GM12878 (cell line): ENCODE data around the gene TYRO3.

Experiments used
- BACH1 ChIP-seq: fragments of 450-650 bp; IDR thresholded peaks from 2 replicates; pipeline ENCODE4 v1.6.1; 2017; ENCODE audit warnings: mild to moderate bottlenecking, borderline replicate concordance
- BHLHE40 ChIP-seq, 2 experiments: fragments of 450-650 bp in 1 of 2; IDR thresholded peaks; 2 replicates each; pipeline ENCODE4 v1.6.1; 2011 to 2017; ENCODE audit warnings: low read depth in 2 of 2, borderline replicate concordance in 1 of 2, improper control_type of control experiment in 1 of 2, low read length in 1 of 2, mild to moderate bottlenecking in 1 of 2
- CTCF ChIP-seq, 3 experiments: IDR thresholded peaks in 2 of 3; conservative IDR thresholded peaks in 1 of 3; 2 replicates each; pipeline ENCODE4 v1.5.1; 2011; ENCODE audit warnings: low read depth in 3 of 3, low read length in 3 of 3, mild to moderate bottlenecking in 3 of 3, control low read depth in 2 of 3, moderate library complexity in 2 of 3, inconsistent platforms in 1 of 3, mixed read lengths in 1 of 3; ENCODE audit not compliant: control insufficient read depth in 2 of 3, insufficient read depth in 1 of 3; ENCODE audit errors: extremely low read depth in 1 of 3
- EZH2 ChIP-seq: IDR thresholded peaks from 2 replicates; pipeline ENCODE4 v1.6.1; 2012; ENCODE audit warnings: low read depth, mild to moderate bottlenecking, control low read depth, inconsistent platforms, low read length, borderline replicate concordance; ENCODE audit not compliant: control insufficient read depth
- FOXK2 ChIP-seq: fragments of 450-650 bp; IDR thresholded peaks from 2 replicates; pipeline ENCODE4 v1.6.1; 2017; ENCODE audit warnings: mild to moderate bottlenecking, moderate library complexity
- POLR2A ChIP-seq: IDR thresholded peaks from 2 replicates; pipeline ENCODE4 v1.6.1; 2011; ENCODE audit warnings: low read depth, mild to moderate bottlenecking, low read length
- REST ChIP-seq: IDR thresholded peaks from 2 replicates; pipeline ENCODE4 v1.6.1; 2012; ENCODE audit warnings: mild to moderate bottlenecking, low read depth, low read length
- SP1 ChIP-seq: IDR thresholded peaks from one replicate; pipeline ENCODE4 v1.6.1; 2011; ENCODE audit warnings: low read depth, low read length
- TAF1 ChIP-seq: IDR thresholded peaks from 2 replicates; pipeline ENCODE4 v1.6.1; 2011; ENCODE audit warnings: mild to moderate bottlenecking, low read depth, low read length, borderline replicate concordance
- USF1 ChIP-seq: IDR thresholded peaks from 2 replicates; pipeline ENCODE4 v1.6.1; 2011; ENCODE audit warnings: borderline replicate concordance, low read depth, mild to moderate bottlenecking, moderate library complexity, mixed read lengths, low read length; ENCODE audit not compliant: insufficient read depth; ENCODE audit errors: extremely low read length
- YY1 ChIP-seq: IDR thresholded peaks from 2 replicates; pipeline ENCODE4 v1.6.1; 2011; ENCODE audit warnings: low read depth, mild to moderate bottlenecking, low read length
- ZNF384 ChIP-seq: IDR thresholded peaks from 2 replicates; pipeline ENCODE4 v1.6.1; 2012; ENCODE audit warnings: low read depth, mild to moderate bottlenecking, low read length, improper control_type of control experiment, borderline replicate concordance
- ZZZ3 ChIP-seq: IDR thresholded peaks from 2 replicates; pipeline ENCODE4 v1.6.1; 2011; ENCODE audit warnings: low read depth; ENCODE audit not compliant: control insufficient read depth, insufficient read length

GRCh38 chr15:41510728-41511127 lies 48.3 kb upstream of the TYRO3 start:
- TF ChIP-seq REST: no peak
- no peak for TF ChIP-seq SP1
- TF ChIP-seq CTCF (IDR thresholded peaks at IDR 0.05 in 2 of 3, conservative IDR thresholded peaks at IDR 0.05 in 1 of 3; ENCODE audit: control insufficient read depth in 2 of 3, extremely low read depth in 1 of 3, insufficient read depth in 1 of 3, low read depth in 3 of 3, low read length in 3 of 3): no peak
- no peak for TF ChIP-seq ZZZ3
- TF ChIP-seq POLR2A: no peak
- TF ChIP-seq USF1: no peak
- 0 out of 2 replicates have a peak, but pooled peaks have one; percentile 56 for TF ChIP-seq EZH2
- no peak for TF ChIP-seq BACH1
- no peak for TF ChIP-seq FOXK2
- TF ChIP-seq TAF1: no peak
- TF ChIP-seq BHLHE40 (IDR thresholded peaks at IDR 0.05; ENCODE audit: borderline replicate concordance in 1 of 2, low read depth in 2 of 2, low read length in 1 of 2): no peak
- TF ChIP-seq ZNF384: no peak
- no peak for TF ChIP-seq YY1
